Hepatocyte (in vitro differentiated cells): Measurements from ENCODE around the gene HTR4.

ENCODE experiments used
- CTCF ChIP-seq: fragments of 200-600 bp; sonication (generic); IDR thresholded peaks from 2 replicates; pipeline ENCODE4 v1.5.1; 2016; ENCODE audit warnings: antibody characterized with exemption, mild to moderate bottlenecking; ENCODE audit not compliant: poor library complexity
- EZH2 ChIP-seq: fragments of 200-600 bp; sonication (generic); IDR thresholded peaks from 2 replicates; pipeline ENCODE4 v1.6.1; 2016; ENCODE audit warnings: antibody characterized with exemption, mild to moderate bottlenecking, borderline replicate concordance
- EZH2phosphoT487 ChIP-seq: fragments of 200-600 bp; sonication (generic); IDR thresholded peaks from one replicate; pipeline ENCODE4 v1.6.1; 2018; ENCODE audit warnings: antibody characterized with exemption, mild to moderate bottlenecking, low read depth, moderate library complexity; ENCODE audit not compliant: unreplicated experiment, severe bottlenecking

- TF ChIP-seq CTCF (no peak), EZH2 (no peak), EZH2phosphoT487 (no peak)
These were observed 180.3 kb downstream of the HTR4 start for GRCh38 chr5:148474025-148474511.
